Forelimb muscle (tissue), 1 donor: Measurements from ENCODE around the gene SETD7. TPM values are rescaled to one million over a fixed set of nuclear protein-coding genes. Genes with fewer than 3 reads are reported as not detected.
"Not testable (repeated sequence)": the region's sequence is repeated elsewhere in the genome, so short reads cannot be mapped to it uniquely, and the experiment has no call there.

ENCODE experiments used
- DNase-seq: peaks from one replicate; pipeline ENCODE4 v3.0.0-alpha.2; 2013; ENCODE audit warnings: low read depth
- polyA plus RNA-seq: library from polyadenylated mRNA; unstranded; fragments of 120-200 nt; gene quantifications from one replicate; pipeline ENCODE4 v1.2.1, GENCODE V29; 2013; ENCODE audit not compliant: insufficient read length

The SETD7 gene
- polyA plus RNA-seq, 1 donor: 81.4 TPM

DNA sequence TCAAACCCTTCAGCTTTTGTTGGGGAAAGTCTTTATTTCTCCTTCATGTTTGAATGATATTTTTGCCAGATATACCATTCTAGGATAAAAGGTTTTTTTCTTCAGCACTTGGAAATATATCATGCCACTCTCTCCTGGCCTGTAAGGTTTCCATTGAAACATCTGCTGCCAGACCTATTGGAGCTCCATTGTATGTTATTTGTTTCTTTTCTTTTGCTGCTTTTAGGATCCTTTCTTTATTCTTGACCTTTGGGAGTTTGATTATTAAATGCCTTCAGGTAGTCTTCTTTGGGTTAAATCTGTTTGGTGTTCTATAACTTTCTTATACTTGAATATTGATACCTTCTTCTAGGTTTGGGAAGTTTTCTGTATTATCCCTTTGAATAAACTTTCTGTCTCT is 87.3 kb downstream of the SETD7 start:
- not testable (repeated sequence) for DNase-seq

- DNase-seq: no peak
These were observed 90.1 kb downstream of the SETD7 start for GRCh38 chr4:139465922-139466321.

DNA sequence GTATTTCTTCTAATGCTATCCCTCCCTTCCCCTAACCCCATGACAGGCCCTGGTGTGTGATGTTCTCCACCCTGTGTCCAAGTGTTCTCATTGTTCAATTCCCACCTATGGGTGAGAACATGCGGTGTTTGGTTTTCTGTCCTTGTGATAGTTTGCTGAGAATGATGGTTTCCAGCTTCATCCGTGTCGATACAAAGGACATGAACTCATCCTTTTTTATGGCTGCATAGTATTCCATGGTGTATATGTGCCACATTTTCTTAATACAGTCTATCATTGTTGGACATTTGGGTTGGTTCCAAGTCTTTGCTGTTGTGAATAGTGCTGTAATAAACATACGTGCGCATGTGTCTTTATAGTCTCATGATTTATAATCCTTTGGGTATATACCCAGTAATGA is 91.5 kb downstream of the SETD7 start:
- not testable (repeated sequence) for DNase-seq

- no peak for DNase-seq
These were observed 94.9 kb downstream of the SETD7 start for GRCh38 chr4:139461022-139461628.

GRCh38 chr4:139460565-139460964 is 95.5 kb downstream of the SETD7 start:
- DNase-seq: no peak

DNA sequence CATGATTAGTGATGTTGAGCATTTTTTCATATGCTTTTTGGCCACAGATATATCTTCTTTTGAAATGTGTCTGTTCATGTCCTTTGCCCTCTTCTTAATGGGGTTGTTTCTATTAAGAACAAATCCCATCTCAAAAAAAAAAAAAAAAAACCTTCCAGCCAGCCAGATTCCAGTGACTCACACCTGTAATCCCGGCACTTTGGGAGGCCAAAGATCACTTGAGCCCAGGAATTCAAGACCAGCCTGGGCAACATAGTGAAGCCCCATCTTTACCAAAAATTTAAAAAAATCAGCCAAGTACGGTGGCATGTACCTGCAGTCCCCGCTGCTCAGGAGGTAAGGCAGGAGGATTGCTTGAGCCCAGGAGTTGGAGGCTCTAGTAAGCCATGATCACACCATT is 97.0 kb downstream of the SETD7 start:
- DNase-seq: no peak

GRCh38 chr4:139458543-139458942 is 97.5 kb downstream of the SETD7 start:
- DNase-seq: no peak

GRCh38 chr4:139457318-139457717 is 98.7 kb downstream of the SETD7 start:
- no peak for DNase-seq

DNA sequence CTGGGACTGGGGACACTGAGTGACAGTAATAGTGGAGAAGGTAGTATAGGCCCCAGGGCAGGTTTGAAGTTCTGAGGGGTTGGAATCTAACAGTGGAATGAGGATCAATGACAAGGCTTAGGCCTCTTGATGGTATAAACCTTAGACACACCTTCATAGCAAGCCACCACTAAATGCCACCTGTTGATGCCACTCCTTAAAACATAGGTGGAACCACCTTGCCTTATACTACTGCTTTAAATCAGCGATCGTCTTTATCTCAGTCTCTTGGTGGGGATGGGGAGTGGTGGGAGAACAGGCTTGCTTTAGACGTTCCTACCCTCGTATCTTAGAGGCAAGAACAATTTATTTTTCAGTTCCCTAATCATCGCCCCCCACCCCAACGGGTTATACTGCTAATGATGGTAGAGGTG is 100.9 kb downstream of the SETD7 start:
- DNase-seq: no peak

GRCh38 chr4:139454111-139455045 is 101.6 kb downstream of the SETD7 start, which contains the start of gene RAB33B:
TSS of gene RAB33B (plus strand) at chr4:139454121. CDS start at chr4:139454196, 75 bp downstream.
- peak; percentile 80 for DNase-seq

DNA sequence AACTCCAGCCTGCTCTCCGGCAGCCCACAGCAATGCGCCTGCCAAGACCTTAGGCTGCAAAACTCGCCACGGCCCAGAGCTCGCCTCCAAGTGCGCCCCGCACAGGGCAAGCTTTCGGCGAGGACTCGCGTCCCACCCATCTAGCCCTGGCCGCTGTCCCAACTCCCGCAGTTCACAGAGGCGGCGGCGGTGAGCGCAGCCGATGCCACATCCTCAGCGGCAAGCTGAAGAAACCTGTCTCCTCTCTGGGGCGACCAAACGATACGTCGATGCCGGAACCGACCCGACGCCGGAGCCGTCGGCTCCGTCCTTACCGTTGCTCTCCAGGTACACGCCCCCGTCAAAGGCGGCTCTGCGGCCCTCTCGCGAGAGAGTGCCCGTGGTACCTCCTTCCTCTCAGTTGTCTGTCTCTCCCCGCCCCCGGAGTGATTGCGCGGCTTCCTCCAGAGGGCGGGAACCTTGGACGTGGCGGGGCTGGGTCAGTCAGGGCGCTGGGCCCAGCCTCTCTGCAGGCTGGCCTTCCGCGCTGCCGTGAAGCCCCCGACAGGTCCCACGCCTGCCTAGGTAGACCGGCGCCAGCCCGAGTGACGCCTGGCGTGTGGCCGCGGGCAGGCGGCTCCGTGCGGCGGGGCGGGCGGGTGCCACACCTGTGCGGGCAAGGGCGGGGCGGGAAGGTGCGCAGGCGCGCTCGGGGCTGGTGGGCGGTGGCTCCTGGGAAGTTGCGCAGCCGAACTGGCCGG is 102.5 kb downstream of the SETD7 start:
- peak; percentile 94 for DNase-seq

GRCh38 chr4:139453041-139453370 is 103.0 kb downstream of the SETD7 start:
- no peak for DNase-seq

- no peak for DNase-seq
These were observed 104.0 kb downstream of the SETD7 start for GRCh38 chr4:139451997-139452396.

GRCh38 chr4:139450586-139450985 is 105.4 kb downstream of the SETD7 start:
- no peak for DNase-seq

DNA sequence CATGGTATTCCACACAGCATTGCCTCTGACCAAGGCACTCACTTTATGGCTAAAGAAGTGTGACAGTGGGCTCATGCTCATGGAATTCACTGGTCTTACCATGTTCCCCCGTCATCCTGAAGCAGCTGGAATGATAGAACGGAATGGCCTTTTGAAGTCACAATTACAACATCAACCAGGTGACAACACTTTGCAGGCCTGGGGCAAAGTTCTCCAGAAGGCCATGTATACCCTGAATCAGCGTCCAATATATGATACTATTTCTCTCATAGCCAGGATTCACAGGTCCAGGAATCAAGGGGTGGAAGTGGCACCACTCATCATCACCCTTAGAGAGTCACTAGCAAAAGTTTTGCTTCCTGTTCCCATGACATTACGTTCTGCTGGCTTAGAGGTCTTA is 108.9 kb downstream of the SETD7 start:
- DNase-seq: not testable (repeated sequence)

Other genes starting within 250 kb of the SETD7 start
- 9.1 TPM for gene RAB33B, start 102.1 kb downstream of the SETD7 start, polyA plus RNA-seq
- gene MGST2, start 109.6 kb upstream of the SETD7 start, polyA plus RNA-seq: 49.1 TPM